ENCODE measurements around the gene CCNY.
A peak's percentile ranks its signal among the peaks of the same experiment; 100 is the strongest.

Gene CCNY

GRCh38 chr10:35540296-35541164 is 204.2 kb downstream of the CCNY start:
- no peak for DNase-seq

DNA sequence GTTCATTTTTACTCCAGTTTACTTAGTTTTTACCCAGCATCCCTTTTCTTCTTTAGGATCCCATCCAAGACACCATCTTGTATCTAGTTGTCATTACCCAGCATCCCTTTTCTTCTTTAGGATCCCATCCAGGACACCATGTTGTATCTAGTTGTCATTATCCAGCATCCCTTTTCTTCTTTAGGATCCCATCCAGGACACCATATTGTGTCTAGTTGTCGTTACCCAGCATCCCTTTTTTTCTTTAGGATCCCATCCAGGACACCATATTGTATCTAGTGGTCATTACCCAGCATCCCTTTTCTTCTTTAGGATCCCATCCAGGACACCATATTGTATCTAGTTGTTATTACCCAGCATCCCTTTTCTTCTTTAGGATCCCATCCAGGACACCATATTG is 205.4 kb downstream of the CCNY start:
- no peak for DNase-seq

DNA sequence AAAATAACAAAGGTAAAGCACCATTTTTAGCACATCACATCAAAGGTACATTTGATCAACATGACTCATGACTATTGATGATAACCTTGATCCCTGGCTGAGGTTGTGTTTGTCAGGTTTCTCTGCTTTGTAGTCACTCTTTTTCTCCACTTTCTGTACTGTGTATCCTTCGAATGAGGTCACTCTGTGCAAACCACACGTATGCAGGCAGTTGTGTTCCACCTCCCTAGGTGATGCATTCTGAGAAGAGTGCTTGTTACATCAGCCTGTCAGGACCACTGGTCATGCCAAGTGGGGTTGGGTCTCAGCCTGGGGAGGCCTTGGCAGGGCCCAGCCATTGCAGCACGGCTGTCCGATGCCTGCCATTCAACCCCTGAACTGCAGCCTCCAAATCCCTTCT is 206.0 kb downstream of the CCNY start:
- no peak for DNase-seq

- DNase-seq = no peak
These were observed 208.9 kb downstream of the CCNY start for GRCh38 chr10:35545079-35545657.

DNA sequence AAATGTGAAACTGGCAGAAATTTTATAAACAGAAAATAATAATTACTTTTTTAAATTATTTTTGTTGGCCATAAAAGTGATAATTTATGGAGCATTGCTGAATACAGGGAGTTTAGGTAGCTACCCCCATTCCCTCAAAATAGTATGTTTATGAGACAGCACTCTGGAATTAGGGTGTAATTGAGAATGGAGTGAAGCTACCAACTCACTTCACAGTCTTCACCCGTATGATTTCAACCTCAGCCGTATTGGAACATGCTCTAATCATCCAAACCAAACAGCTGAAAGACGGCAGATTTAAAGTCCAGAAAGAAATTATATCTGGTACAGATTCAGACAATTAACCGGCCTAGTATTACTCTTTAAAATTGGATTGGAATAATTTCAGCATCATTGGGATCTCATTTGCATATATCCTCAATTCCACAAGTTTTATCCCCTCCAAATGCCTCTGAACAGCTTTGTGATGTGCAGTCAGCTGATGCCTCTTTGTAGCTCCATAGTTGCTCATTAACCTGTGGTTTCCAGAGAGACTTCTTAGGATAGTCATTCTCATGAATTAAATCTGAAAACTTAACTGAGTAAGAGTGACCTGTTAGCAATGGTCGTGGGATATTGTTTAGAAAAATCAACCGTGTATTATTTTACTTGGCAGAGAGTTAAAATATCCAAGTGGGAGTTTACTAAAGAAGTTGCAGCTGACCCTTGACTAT is 209.7 kb downstream of the CCNY start:
- no peak for DNase-seq

GRCh38 chr10:35546824-35547225 is 210.5 kb downstream of the CCNY start:
- no peak for DNase-seq

DNA sequence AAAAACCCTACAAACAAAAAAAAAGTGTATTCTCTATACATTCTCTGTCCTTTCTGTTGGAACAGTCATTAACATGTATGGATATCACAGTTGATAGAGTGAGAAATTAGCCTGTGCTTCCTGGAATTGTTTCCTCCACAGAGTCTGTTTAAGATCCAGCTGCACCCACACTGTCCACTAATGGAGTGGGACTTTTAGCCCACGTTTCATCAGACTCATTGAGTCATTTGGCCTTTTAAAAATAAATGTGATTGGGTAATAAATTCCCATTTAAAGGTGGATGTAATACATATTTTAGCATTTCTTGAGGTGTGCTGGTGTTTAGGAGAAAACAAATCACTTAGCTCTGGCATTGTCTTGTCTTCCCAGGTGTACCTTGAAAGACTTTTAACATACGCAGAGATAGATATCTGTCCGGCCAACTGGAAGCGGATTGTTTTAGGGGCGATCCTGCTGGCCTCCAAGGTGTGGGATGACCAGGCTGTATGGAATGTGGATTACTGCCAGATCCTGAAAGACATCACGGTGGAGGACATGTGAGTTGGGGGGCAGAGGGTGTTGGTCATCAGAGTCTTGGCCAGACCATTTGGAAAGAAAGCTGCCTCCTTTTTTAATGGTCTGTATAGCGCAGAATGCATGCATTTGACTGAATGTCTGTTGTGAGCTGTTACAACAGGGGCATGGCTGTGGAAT is 216.5 kb downstream of the CCNY start:
- no peak for DNase-seq

DNA sequence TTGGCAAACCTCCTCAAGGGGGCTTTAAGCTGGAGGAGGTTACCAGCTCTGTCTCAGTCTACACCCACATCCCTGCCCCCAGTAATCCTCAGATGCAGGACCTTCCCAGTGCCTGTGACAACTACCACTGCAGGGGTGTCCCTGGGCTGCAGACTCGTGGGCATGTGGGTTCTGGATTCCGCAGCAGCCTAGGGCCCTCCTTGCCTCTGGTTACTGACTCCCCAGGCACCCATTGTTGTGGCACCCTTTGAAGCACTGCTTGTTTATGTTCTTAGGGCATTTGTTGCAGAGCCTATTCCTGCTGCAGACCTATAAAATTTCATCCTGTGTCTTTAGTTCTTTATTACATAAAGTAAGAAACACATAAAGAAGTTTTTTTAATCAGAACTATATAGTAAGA is 217.7 kb downstream of the CCNY start:
- no peak for DNase-seq

DNA sequence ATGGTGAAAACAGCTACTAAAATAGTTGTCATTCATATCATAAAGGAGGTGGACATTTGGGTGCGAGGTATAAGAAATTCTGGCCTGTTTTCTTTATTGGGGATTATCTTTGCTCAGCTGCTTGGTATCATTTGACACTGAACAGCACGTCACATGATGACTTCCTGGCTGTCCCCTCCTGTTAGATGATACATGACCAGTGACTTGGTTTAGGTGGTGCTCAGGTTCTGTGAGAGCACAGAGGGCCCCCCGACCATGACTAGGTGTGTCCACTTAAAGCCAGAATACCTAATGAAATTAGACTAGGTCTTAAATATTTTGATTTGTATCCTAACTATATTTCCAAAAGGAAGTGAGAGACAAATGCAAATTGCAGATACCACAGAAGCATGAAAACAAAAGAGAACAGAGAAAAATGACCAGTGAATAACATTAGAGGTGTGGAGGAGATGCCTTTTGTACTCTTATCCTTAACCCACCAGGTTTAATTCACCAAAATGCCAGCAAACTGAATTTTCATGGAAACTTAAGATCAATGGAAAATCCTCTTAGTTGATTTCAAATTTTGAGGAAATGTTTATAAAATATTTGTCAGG is 218.2 kb downstream of the CCNY start:
- DNase-seq = no peak

GRCh38 chr10:35555962-35556930 is 219.9 kb downstream of the CCNY start:
- no peak for DNase-seq

GRCh38 chr10:35558276-35558675 is 222.0 kb downstream of the CCNY start:
- no peak for DNase-seq

DNA sequence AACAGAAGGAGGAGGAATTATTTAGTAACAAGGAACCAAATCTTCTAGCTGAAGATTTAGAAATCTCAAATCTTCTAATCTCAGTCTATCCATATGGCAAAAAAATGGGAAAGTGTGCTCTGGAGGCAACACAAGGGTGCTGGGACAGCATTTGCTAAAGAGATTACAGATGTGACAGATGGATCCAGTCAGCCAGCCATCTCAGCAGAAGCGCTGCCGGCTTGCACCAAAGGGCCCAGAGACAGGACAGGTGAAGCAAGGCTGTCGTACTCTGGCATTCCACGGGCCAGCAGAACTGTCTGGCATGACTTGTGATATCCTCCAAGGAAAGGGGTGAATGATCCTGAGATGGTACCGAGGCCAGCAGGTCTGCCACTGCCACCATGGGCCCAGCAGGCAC is 223.1 kb downstream of the CCNY start:
- no peak for DNase-seq

GRCh38 chr10:35561715-35562114 is 225.4 kb downstream of the CCNY start:
- no peak for DNase-seq

GRCh38 chr10:35562427-35562826 is 226.1 kb downstream of the CCNY start:
- DNase-seq = no peak

DNA sequence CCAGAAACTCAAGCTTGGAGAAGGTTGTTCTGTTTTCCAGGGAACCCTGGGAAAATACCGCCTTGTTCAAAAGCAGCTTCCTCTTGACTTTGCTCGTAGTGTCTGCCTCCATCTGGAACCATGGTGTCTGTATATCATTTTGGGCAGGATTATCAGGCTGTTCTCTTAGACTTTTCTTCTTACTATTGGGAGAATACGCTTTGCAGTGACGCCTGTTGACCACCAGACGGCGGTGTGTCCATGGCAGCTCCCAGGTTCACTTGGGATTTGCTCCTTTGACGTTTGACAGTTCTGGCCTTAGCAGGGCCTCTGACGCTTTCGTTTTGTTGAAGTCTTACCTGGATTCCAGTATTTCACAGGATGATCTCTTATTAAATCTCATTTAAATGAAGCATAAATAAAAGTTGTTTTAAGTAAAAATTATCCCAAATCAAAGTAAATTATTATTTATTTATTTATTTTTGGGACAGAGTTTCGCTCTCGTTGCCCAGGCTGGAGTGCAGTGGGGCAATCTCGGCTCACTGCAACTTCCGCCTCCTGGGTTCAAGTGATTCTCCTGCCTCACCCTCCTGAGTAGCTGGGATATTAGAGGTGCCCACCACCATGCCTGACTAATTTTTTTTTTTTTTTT is 227.1 kb downstream of the CCNY start:
- DNase-seq = peak; percentile 42

- DNase-seq = no peak
These were observed 228.1 kb downstream of the CCNY start for GRCh38 chr10:35564341-35564968.

DNA sequence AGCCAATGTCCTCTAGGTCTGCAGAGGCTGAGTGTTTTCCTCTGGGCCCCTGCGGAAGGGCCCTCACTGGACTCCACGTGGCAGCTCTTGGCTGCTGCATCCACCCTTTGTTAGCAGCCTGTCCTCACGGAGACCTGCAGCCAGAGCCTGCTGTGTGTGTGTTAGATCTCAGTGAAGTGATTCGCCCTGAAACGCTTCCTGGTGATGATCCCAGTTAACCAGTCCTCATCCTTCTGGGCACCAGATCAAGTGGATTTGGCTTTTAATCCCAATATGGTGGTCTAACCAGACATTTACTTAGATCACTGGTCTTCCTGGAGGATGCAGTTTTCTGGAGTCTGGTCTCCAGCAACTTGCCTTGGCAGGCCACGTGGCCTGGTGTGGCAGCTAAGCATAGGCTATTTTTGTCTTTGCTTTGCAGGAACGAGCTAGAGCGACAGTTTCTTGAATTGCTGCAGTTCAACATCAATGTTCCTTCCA is 229.3 kb downstream of the CCNY start:
- no peak for DNase-seq

GRCh38 chr10:35567951-35568350 is 231.6 kb downstream of the CCNY start:
- no peak for DNase-seq

- DNase-seq = no peak
These were observed 232.2 kb downstream of the CCNY start for GRCh38 chr10:35568483-35569015.

DNA sequence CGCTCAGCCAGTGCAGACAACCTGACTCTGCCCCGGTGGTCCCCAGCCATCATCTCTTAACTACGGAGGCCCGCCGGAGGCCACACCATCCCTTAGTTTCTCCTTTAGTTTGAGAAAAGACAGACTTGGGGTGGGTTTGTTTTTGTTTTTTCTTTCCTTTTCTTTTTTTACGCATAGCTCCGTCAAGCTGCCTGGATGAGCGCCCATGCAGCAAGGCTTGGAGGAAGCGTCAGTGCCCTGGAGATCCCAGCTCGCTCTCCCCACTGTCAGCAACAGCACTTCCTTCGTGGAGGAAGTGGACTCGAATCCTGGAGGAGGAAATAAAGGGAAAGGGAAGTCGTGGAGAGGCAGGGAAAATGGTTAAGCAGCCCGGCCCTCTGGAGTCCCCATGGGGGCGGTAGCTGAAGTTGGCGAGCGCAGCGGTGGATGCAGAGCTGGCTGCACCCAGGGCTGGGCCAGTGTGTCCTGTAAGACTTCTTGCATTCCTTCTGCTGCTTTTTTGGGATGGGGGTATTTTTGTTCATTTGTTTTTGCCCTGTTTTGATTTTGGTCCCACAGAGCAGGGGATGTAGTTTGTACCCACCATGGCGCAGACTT is 232.9 kb downstream of the CCNY start:
- DNase-seq = no peak

Measured in activated T-cell treated with anti-CD3 and anti-CD28 coated beads, Interleukin-2, amount 50 U/mL, for 1 hour (primary cell).